GM12873 (cell line): ENCODE measurements around the gene PPP1R15B.

ENCODE experiments used
- TF ChIP-seq, protein P1 (sequence below): IDR thresholded peaks from 2 replicates; pipeline ENCODE4 v1.5.1; 2012; ENCODE audit warnings: low read depth, mild to moderate bottlenecking, moderate library complexity, low read length, control low read depth; ENCODE audit not compliant: insufficient read depth; ENCODE audit errors: missing control alignments

Gene PPP1R15B

DNA sequence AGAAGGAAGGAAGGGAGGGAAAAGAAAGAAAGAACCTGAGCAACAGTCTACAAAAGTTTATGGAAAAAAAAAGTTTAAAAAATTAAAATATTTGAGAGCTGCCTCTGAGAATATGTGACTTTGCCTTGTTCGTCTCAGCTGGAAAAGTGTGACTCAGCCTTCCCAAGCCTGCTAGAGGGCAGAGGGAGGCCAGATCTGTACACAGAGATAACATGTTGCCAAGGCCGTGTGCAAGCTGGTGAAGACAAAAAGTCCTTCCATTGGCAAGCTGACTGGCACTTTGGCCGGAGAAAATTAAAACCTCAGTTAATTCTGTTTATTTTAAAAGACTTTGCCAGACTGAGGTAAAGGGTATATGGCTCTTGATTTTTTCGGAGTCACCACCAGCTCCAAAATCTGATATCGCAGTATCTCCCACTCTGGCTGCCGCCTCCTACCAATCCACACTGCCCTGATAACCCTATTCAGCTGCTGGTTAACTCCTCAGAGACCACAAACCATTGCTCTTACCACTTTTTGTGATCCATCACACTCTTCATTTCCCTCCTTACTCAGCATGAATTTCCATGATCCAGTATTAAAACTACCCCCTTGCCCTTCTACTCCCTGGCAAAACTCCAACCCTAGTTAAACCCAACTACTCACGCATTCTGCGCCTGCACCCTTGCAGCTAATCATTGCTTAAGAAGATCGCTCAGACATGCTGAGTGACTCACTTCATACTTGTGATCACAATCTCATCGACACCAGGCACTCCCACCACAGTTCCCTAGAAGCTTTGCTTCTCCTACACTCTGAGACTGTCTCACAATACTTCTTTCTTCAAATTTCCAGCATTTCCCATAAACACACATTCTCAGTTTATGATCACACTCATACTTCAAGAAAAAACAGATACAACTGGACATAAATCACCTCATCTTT lies 5.7 kb upstream of the PPP1R15B start:
- TF ChIP-seq, protein P1, sequence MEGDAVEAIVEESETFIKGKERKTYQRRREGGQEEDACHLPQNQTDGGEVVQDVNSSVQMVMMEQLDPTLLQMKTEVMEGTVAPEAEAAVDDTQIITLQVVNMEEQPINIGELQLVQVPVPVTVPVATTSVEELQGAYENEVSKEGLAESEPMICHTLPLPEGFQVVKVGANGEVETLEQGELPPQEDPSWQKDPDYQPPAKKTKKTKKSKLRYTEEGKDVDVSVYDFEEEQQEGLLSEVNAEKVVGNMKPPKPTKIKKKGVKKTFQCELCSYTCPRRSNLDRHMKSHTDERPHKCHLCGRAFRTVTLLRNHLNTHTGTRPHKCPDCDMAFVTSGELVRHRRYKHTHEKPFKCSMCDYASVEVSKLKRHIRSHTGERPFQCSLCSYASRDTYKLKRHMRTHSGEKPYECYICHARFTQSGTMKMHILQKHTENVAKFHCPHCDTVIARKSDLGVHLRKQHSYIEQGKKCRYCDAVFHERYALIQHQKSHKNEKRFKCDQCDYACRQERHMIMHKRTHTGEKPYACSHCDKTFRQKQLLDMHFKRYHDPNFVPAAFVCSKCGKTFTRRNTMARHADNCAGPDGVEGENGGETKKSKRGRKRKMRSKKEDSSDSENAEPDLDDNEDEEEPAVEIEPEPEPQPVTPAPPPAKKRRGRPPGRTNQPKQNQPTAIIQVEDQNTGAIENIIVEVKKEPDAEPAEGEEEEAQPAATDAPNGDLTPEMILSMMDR, result no peak

DNA sequence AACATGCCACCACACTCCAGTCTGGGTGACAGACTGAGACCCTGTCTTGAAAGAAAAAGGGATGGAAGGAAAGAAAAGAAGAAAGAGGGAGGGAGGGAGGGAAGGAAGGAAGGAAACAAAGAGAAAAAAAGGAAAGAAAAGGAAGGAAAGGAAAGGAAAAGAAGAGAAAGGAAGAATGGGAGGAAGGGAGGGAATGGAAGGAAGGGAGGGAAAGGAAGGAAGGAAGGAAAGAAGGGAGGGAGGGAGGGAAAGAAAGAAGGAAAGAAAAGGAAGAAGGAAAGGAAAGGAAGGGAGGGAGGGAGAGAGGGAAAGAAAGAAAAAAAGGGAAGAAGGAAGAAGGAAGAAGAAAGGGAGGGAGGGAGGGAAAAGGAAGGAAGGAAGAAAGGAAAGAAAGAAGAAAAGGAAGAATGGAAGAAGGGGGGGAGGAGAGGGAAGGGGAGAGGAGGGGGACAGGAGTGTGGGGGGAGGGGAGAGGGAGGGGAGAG lies 5.0 kb upstream of the PPP1R15B start:
- TF ChIP-seq, protein P1, result no peak

DNA sequence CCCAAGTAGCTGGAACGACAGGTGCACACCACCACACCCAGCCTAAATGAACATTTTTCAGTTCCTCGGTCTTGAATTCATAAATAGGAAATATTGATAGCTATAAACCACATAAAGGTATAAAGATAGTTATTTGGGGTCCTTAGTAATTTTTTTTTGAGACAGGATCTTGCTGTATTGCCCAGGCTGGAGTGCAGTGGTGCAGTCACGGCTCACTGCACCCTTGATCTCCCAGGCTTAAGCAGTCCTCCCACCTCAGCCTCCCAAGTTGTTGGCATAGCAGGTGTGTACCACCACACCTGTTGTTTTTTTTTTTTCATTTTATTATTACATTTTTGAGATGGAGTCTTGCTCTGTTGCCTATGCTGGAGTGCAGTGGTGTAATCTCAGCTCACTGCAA lies 3.7 kb upstream of the PPP1R15B start:
- TF ChIP-seq, protein P1, result no peak

DNA sequence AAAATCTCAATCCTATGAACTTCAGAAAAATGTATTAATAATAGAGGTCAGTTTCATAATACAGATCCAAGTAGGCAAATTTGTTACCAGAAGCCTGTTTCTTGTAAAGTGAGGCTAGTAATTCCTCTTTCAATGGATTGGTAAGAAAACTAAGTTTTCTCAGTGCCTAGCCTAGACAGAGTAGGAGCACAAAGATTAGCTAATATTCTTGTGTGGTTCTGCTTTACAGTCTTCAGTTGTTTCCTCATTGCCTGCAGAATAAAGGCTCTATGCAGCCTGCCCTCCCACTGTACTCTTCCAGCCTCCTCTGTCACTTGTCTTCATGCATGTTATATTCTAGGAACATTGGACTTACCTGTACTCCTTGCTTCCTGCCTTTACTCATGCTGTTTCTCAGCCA lies 2.4 kb upstream of the PPP1R15B start:
- TF ChIP-seq, protein P1, result no peak

DNA sequence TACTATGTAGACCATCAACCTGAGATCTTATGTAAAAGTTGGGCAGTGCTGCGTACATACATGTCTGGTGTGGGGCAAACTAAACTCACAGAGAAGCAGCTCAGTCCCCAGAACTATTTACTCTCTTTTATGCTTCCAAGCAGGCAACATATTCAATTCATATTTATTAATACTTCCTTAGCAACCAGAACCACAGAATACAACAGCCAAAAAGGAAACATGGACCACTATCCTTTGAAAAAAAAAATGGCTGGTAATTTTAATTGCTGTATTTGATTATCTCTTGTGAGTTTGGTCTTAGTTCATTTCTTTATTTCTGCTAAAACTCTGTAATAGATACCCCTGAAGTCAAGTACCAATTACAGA lies 1.5 kb upstream of the PPP1R15B start:
- TF ChIP-seq, protein P1, result no peak

DNA sequence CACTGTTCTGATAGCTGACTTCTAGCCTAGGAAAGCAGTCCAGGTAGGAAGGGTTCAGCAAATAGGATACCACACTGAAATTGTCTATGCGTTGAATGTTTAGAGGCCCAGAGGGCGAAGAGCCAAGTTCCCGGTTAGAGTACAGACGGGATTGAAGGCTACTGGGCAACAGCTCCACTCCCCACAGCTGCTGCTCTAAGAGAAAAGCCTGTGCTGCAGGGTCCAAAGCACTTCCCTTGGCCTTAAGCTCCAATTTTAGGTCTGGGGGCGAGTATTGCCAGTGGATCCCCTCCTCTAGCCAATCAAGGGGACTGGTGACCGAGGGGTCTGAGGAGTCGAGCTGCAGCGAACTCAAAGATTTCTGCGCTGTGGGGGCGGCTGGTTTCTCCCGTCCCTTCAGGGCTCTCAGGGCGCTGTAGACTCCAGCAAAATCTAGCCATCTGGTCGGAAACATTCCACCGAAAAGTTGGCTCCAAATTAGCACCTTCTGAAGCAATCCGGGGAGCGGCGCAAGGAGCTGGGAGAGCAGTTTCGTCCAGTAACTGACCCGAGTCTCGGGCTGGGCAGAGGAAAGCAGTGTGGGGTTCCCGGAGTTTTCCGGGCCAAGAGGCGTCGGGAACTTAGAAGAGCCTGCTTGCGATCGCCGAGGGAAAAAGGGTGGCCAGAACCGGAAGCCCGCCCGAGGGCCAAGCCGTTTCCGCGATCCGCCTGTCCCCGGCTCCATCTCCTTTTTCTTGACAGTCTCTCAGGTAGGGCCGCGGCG lies 748 bp downstream of the PPP1R15B start:
- TF ChIP-seq, protein P1, result no peak

DNA sequence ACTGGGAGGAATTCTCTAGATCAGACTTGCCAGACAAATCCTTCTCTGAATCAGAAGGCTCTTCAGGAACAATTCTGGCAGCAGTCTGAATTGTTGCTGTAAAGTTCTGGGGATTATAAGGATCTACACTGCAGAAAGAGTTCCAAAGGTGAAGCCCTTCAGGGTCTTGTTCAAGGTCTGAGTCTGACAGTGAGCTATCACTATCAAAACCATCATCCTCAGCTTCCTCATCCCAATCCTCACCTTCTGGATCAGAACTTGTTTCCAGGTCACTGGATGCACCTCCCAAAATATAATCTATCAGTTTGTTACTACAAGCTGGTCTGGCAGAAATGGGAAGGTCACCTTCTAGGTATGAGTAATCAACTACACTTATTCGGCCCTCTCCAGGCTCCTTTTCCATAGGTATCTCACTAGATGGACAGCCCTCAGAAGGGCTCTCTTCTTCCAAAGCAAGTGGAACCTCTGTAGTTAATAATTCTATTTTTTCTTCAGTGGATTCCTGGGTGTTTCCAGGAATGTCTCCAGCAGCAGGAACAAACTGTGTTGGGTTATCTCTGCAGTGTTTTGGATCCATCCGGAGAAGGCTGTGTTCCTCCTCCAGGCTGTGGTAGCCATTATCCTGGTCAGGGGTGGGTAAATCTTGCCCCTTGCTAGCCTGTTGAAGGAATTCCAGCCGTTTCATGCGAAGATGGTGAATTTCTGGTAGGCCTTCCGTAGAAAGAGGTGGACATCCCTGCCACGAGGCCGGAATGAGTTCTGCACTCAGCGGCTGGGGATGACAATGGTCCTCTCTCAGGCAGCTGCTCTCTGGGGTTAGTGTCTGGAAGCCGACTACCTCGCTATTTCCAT lies 1.6 kb downstream of the PPP1R15B start:
- TF ChIP-seq, protein P1, result no peak
